GM19238 (cell line): ENCODE results near the gene SPEF2.
"Not testable (repeated sequence)": the region's sequence is repeated elsewhere in the genome, so short reads cannot be mapped to it uniquely, and the experiment has no call there.

Experiments used
- DNase-seq: peaks from one replicate; pipeline ENCODE4 v3.0.0; 2011; ENCODE audit warnings: low spot score; ENCODE audit not compliant: insufficient read length

Gene SPEF2

GRCh38 chr5:35651002-35651756 lies 33.5 kb downstream of the SPEF2 start:
- DNase-seq, result no peak

GRCh38 chr5:35656721-35657120 lies 39.1 kb downstream of the SPEF2 start:
- no peak for DNase-seq

- DNase-seq, result no peak
Measured at GRCh38 chr5:35657877-35658276, 40.2 kb downstream of the SPEF2 start.

- no peak for DNase-seq
Measured at GRCh38 chr5:35659556-35659955, 41.9 kb downstream of the SPEF2 start.

- DNase-seq, result no peak
Measured at GRCh38 chr5:35660451-35660850, 42.8 kb downstream of the SPEF2 start.

GRCh38 chr5:35664584-35664983 lies 46.9 kb downstream of the SPEF2 start:
- DNase-seq, result no peak

GRCh38 chr5:35665096-35665495 lies 47.4 kb downstream of the SPEF2 start:
- no peak for DNase-seq

- no peak for DNase-seq
Measured at GRCh38 chr5:35668319-35668718, 50.7 kb downstream of the SPEF2 start.

- no peak for DNase-seq
Measured at GRCh38 chr5:35668794-35669193, 51.1 kb downstream of the SPEF2 start.

GRCh38 chr5:35671541-35672295 lies 54.1 kb downstream of the SPEF2 start:
- DNase-seq, result no peak

GRCh38 chr5:35672296-35672655 lies 54.6 kb downstream of the SPEF2 start:
- not testable (repeated sequence) for DNase-seq

GRCh38 chr5:35672995-35673394 lies 55.3 kb downstream of the SPEF2 start:
- no peak for DNase-seq

GRCh38 chr5:35674049-35674448 lies 56.4 kb downstream of the SPEF2 start:
- no peak for DNase-seq

GRCh38 chr5:35675392-35675791 lies 57.7 kb downstream of the SPEF2 start:
- DNase-seq, result no peak

- no peak for DNase-seq
Measured at GRCh38 chr5:35677878-35678277, 60.2 kb downstream of the SPEF2 start.

- DNase-seq, result no peak
Measured at GRCh38 chr5:35678661-35679060, 61.0 kb downstream of the SPEF2 start.

GRCh38 chr5:35679357-35679756 lies 61.7 kb downstream of the SPEF2 start:
- no peak for DNase-seq

- no peak for DNase-seq
Measured at GRCh38 chr5:35681911-35682310, 64.2 kb downstream of the SPEF2 start.

- no peak for DNase-seq
Measured at GRCh38 chr5:35683466-35683865, 65.8 kb downstream of the SPEF2 start.

- no peak for DNase-seq
Measured at GRCh38 chr5:35685161-35685560, 67.5 kb downstream of the SPEF2 start.

GRCh38 chr5:35687961-35688360 lies 70.3 kb downstream of the SPEF2 start:
- no peak for DNase-seq

- DNase-seq, result no peak
Measured at GRCh38 chr5:35694481-35694880, 76.8 kb downstream of the SPEF2 start.
